Activated CD8-positive, alpha-beta T cell treated with anti-CD3 and anti-CD28 coated beads for 36 hours (primary cell): ENCODE measurements around the gene MPPED1. TPM values are rescaled to one million over a fixed set of nuclear protein-coding genes. Genes with fewer than 3 reads are reported as not detected.

Experiments
- ATAC-seq: fragments of 200-7000 bp; cut with Tn5 transposase; one replicate; pipeline ENCODE4 v1.10.0; 2021; ENCODE audit warnings: mild to moderate bottlenecking, moderate library complexity
- CTCF ChIA-PET: fragments of 350-600 bp; sonication (Branson Sonifier 250); formaldehyde crosslinking; loops from one replicate; lab custom pipeline; 2021; ENCODE audit warnings: antibody characterized with exemption; lab: Charles Lee
- POLR2A ChIA-PET: fragments of 350-600 bp; sonication (Branson Sonifier 250); formaldehyde crosslinking; loops from one replicate; lab custom pipeline; 2021; ENCODE audit warnings: antibody characterized with exemption; lab: Charles Lee
- DNase-seq: peaks from one replicate; pipeline ENCODE4 v3.0.0-alpha.2; 2020
- H3K27ac Mint-ChIP-seq: one replicate; pipeline ENCODE4 v1.8.0; 2021; ENCODE audit warnings: mild to moderate bottlenecking, mixed read lengths
- H3K27me3 Mint-ChIP-seq: one replicate; pipeline ENCODE4 v1.8.0; 2021; ENCODE audit warnings: mixed read lengths
- H3K36me3 Mint-ChIP-seq: one replicate; pipeline ENCODE4 v1.8.0; 2021; ENCODE audit warnings: low read depth, mixed read lengths
- H3K4me1 Mint-ChIP-seq: one replicate; pipeline ENCODE4 v1.8.0; 2021; ENCODE audit warnings: low read depth, mixed read lengths
- H3K4me3 Mint-ChIP-seq: one replicate; pipeline ENCODE4 v1.8.0; 2021; ENCODE audit warnings: mild to moderate bottlenecking, moderate library complexity, mixed read lengths
- H3K9me3 Mint-ChIP-seq: one replicate; pipeline ENCODE4 v1.8.0; 2021; ENCODE audit warnings: mixed read lengths
- CTCF ChIP-seq: fragments of 200-600 bp; IDR thresholded peaks from one replicate; pipeline ENCODE4 v1.8.0; 2022; ENCODE audit warnings: antibody characterized with exemption, mild to moderate bottlenecking
- intact Hi-C: fragments of 100-400 bp; cut with micrococcal nuclease; formaldehyde crosslinking; loops from one replicate; pipeline ENCODE4 v1.10.0; 2022
- total RNA-seq, 2 experiments: library from RNA; stranded (reverse); gene quantifications; one replicate each; pipeline ENCODE4 v1.2.3, GENCODE V29; 2021

The MPPED1 gene
- total RNA-seq, 2 experiments from 2014 or later, result not detected

DNA sequence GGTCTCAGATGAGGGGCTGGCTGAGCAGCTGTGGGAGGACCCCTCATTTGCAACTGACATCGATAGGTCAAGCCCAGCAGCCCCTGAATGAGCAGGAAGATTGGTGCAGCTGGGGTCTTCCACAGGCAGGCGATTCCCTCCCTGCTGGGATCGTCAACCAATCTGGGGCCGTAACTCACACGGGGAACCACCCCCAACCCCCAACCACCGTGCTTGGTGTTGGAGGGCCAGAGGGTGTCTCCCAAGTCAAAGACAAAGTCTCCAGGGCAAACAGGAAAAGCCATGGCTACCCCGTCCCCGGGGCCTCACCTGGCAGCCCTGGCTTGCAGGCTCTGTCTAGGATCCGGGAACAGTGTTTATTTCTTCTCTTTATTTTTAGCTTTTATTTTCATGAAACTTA, 41.8 kb upstream of the MPPED1 start:
- no peaks in the 10 kb centered on the region for H3K9me3 Mint-ChIP-seq
- no peak overlapping the region for H3K4me3 Mint-ChIP-seq
- DNase-seq (no peak), ATAC-seq (no peak)
- peaks cover 29% of the 10 kb centered on the region for H3K27me3 Mint-ChIP-seq
- no peaks in the 10 kb centered on the region for H3K36me3 Mint-ChIP-seq
- ChIA-PET POLR2A (no interaction called here), CTCF (interaction anchor here (1.4 kb wide), 1 partner anchor 139 kb away, joined by 3 read pairs; no protein-coding TSS in a partner anchor)
- intact Hi-C loops, result no loop called here
- H3K27ac Mint-ChIP-seq, result no peak overlapping the region
- TF ChIP-seq CTCF, result no peak
- no peaks in the 10 kb centered on the region for H3K4me1 Mint-ChIP-seq

DNA sequence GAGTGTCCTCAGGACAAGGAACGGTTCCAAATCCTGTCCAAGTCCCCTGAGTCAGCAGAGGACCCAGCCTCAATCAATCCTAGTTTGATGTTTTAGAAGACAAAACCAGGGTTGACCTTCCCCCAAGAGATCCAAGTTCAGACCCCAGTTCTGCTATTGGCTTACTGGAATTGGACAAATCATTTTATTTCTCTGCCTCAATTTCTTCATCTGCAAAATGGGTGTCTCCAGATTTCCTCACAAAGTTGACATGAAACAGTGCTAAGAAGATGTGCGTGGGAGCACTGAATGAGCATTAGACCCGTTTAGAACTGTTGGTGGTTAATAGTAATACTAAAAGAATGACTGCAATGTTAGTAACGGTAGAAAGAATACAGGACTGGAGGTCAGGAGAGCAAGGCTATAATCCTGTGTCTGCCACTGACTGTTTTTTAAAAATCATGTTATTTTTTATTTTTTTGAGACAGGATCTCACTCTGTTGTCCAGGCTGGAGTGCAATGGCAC, 35.8 kb upstream of the MPPED1 start:
- Mint-ChIP-seq H3K36me3 (no peaks in the 10 kb centered on the region), H3K4me1 (peaks cover 20% of the 10 kb centered on the region), H3K27me3 (peaks cover 34% of the 10 kb centered on the region), H3K27ac (no peak overlapping the region), H3K9me3 (no peaks in the 10 kb centered on the region), H3K4me3 (no peak overlapping the region)
- POLR2A ChIA-PET, result no interaction called here
- DNase-seq (no peak), ATAC-seq (no peak)
- CTCF ChIA-PET, result interaction anchor here (1.7 kb wide), 1 partner anchor 106 kb away, joined by 4 read pairs; no protein-coding TSS in a partner anchor
- TF ChIP-seq CTCF, result no peak
- intact Hi-C loops, result no loop called here

DNA sequence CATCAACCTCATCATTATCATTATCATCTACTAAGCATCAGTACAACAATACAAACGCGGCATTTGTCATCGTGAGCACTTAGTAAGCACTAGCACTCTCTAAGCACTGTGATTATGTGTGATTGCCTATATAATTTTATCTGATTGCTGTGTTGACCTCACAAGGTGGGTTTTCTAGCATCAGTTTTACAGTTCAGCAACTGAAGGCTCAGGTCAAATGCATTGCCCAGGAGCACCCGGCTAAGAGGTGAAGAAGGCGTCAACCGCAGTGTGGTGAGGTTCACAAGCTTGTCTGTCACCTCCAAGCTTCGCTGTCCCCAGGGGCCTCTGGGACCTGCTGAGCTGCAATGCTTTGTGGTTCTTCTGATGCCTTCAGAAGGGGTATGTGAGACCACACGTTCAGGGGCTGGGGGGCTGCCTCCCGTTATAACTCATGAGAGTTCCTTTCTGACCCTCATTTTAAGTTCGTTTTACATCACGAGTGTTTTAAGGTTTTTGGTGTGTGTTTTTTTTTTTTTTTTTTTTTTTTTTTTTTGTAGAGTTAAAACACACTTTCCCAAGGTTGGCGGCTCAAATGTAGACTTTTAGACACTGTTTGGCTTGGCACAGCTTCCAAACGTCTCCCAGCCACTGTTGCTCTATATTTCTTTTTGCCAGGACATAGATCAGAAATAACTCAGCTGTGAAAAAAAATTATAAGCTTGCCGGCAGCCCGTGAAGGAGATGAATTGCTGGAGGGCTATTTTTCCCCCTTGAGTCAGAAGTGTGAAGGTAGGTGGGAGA, 34.9 kb upstream of the MPPED1 start:
- H3K9me3 Mint-ChIP-seq, result no peaks in the 10 kb centered on the region
- H3K4me3 Mint-ChIP-seq, result no peak overlapping the region
- POLR2A ChIA-PET, result no interaction called here
- no peak for TF ChIP-seq CTCF
- no peaks in the 10 kb centered on the region for H3K36me3 Mint-ChIP-seq
- H3K27ac Mint-ChIP-seq, result no peak overlapping the region
- intact Hi-C loops, result no loop called here
- CTCF ChIA-PET, result interaction anchor here (1.0 to 1.8 kb wide), 4 partner anchors 9 to 146 kb away, joined by 3 to 7 read pairs (median 4); no protein-coding TSS in a partner anchor
- peaks cover 30% of the 10 kb centered on the region for H3K27me3 Mint-ChIP-seq
- peaks cover 25% of the 10 kb centered on the region for H3K4me1 Mint-ChIP-seq
- DNase-seq, result peak; percentile 75
- ATAC-seq, result peak; percentile 79

DNA sequence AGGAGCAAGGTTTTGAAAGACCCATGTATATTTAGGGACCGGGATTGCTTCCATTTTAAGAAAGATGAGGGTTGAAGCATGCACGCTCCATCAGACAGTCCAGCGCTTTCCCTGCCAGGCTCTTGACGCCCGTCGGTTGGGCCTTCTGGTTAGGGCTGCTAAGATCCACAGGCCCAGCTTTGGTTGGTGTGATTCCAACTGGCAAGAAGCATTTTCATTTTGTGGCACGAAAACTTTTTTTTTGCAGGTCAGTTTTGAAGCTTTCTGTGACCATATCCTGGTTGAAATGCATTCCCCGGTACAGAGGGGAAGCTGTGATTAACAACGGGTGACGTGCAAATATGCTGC, 34.3 kb upstream of the MPPED1 start:
- Mint-ChIP-seq H3K4me1 (peaks cover 26% of the 10 kb centered on the region), H3K27me3 (peaks cover 30% of the 10 kb centered on the region), H3K9me3 (no peaks in the 10 kb centered on the region), H3K27ac (no peak overlapping the region), H3K36me3 (no peaks in the 10 kb centered on the region), H3K4me3 (no peak overlapping the region)
- intact Hi-C loops, result no loop called here
- ATAC-seq (no peak), DNase-seq (no peak)
- ChIA-PET POLR2A (no interaction called here), CTCF (interaction anchor here (1.0 to 1.8 kb wide), 5 partner anchors 8 to 150 kb away, joined by 3 to 7 read pairs (median 3); no protein-coding TSS in a partner anchor)
- no peak for TF ChIP-seq CTCF
